Smooth muscle cell (in vitro differentiated cells): Measurements from ENCODE around the gene FGF14. TPM values are rescaled to one million over a fixed set of nuclear protein-coding genes. Genes with fewer than 3 reads are reported as not detected.

Source experiments
- DNase-seq: peaks from one replicate; lab custom pipeline; 2025; ENCODE audit not compliant: unreplicated experiment; lab: John Stamatoyannopoulos, UW
- H2AFZ ChIP-seq: fragments of 200-600 bp; sonication (generic); 2 replicates; pipeline ENCODE4 v1.6.0; 2016; ENCODE audit warnings: antibody characterized with exemption, low read depth, mild to moderate bottlenecking
- H3F3A ChIP-seq: fragments of 200-600 bp; sonication (generic); 2 replicates; pipeline ENCODE4 v1.6.0; 2017; ENCODE audit warnings: antibody characterized with exemption, low read depth
- H3K27ac ChIP-seq: fragments of 200-600 bp; sonication (generic); 2 replicates; pipeline ENCODE4 v1.5.1; 2016; ENCODE audit warnings: low read depth, mild to moderate bottlenecking
- H3K27me3 ChIP-seq: fragments of 200-600 bp; sonication (generic); 2 replicates; pipeline ENCODE4 v1.6.1; 2016; ENCODE audit warnings: low read depth, mild to moderate bottlenecking
- H3K36me3 ChIP-seq: fragments of 200-600 bp; sonication (generic); 2 replicates; pipeline ENCODE4 v1.5.1; 2016; ENCODE audit warnings: low read depth
- H3K4me1 ChIP-seq: fragments of 200-600 bp; sonication (generic); 2 replicates; pipeline ENCODE4 v1.5.1; 2016; ENCODE audit warnings: low read depth
- H3K4me2 ChIP-seq: fragments of 200-600 bp; sonication (generic); 2 replicates; pipeline ENCODE4 v1.6.0; 2016; ENCODE audit warnings: mild to moderate bottlenecking
- H3K4me3 ChIP-seq: fragments of 200-600 bp; sonication (generic); 2 replicates; pipeline ENCODE4 v1.5.1; 2016; ENCODE audit warnings: mild to moderate bottlenecking
- H3K79me2 ChIP-seq: fragments of 200-600 bp; sonication (generic); 2 replicates; pipeline ENCODE4 v1.6.0; 2016; ENCODE audit warnings: low read depth, mild to moderate bottlenecking
- H3K9ac ChIP-seq: fragments of 200-600 bp; sonication (generic); 2 replicates; pipeline ENCODE4 v1.6.0; 2016; ENCODE audit warnings: low read depth
- H3K9me3 ChIP-seq: fragments of 200-600 bp; sonication (generic); replicated peaks from 2 replicates; pipeline ENCODE4 v1.5.1; 2016; ENCODE audit warnings: low read depth
- H4K20me1 ChIP-seq: fragments of 200-600 bp; sonication (generic); 2 replicates; pipeline ENCODE4 v1.6.0; 2016; ENCODE audit warnings: low read depth
- WGBS: methylation state at CpG from one replicate; pipeline ENCODE4 v1.1.7; 2016; ENCODE audit warnings: low lambda C conversion rate; 5-methylcytosine and 5-hydroxymethylcytosine counted together
- polyA plus RNA-seq: library from polyadenylated mRNA; unstranded; fragments of >200 nt; fragmentation: Nextera tagmentation; extraction: Ambion mirVana; gene quantifications from 2 replicates; pipeline ENCODE4 v1.2.1, GENCODE V29; 2016
- total RNA-seq: library from RNA; depleted of rRNA; stranded (reverse); fragments of >200 nt; gene quantifications from 2 replicates; pipeline ENCODE4 v1.2.3, GENCODE V29; 2014
- TF ChIP-seq, protein P1 (sequence below): fragments of 200-600 bp; sonication (generic); IDR thresholded peaks from 2 replicates; pipeline ENCODE4 v1.5.1; 2017; ENCODE audit warnings: borderline replicate concordance, mild to moderate bottlenecking, antibody characterized with exemption; ENCODE audit not compliant: insufficient read depth, poor library complexity, severe bottlenecking

FGF14 gene
- total and polyA plus RNA-seq, 2 experiments from 2014 or later = 0.23 TPM; not detected in 1

DNA sequence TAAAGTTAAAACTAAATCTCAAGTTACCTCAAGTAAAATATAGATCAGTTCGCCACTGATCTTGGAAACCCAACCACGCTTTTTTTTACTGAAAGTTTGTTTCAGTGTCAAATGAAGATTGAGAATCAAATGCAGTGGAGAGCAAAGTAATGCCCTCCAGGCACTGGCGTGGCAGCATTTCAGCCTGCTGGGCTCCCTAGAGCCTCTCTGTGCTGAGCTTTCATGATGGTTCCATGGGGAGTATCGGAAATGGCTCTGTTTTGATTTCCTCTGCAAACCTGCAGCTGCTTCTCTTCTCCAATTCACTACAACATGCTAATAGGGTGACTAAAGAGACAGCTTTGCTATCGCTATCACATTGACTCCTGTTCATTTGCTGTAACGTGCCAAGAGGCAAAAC is 141.6 kb downstream of the FGF14 start:
- H3F3A ChIP-seq = no peaks in the 10 kb centered on the region
- H3K4me1 ChIP-seq = no peaks in the 10 kb centered on the region
- H3K79me2 ChIP-seq = no peaks in the 10 kb centered on the region
- no peak overlapping the region for H3K4me3 ChIP-seq
- H2AFZ ChIP-seq = no peak overlapping the region
- H3K9ac ChIP-seq = no peak overlapping the region
- H3K4me2 ChIP-seq = no peak overlapping the region
- TF ChIP-seq, protein P1, sequence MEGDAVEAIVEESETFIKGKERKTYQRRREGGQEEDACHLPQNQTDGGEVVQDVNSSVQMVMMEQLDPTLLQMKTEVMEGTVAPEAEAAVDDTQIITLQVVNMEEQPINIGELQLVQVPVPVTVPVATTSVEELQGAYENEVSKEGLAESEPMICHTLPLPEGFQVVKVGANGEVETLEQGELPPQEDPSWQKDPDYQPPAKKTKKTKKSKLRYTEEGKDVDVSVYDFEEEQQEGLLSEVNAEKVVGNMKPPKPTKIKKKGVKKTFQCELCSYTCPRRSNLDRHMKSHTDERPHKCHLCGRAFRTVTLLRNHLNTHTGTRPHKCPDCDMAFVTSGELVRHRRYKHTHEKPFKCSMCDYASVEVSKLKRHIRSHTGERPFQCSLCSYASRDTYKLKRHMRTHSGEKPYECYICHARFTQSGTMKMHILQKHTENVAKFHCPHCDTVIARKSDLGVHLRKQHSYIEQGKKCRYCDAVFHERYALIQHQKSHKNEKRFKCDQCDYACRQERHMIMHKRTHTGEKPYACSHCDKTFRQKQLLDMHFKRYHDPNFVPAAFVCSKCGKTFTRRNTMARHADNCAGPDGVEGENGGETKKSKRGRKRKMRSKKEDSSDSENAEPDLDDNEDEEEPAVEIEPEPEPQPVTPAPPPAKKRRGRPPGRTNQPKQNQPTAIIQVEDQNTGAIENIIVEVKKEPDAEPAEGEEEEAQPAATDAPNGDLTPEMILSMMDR = no peak
- H3K27ac ChIP-seq = no peak overlapping the region
- 78% methylated on average over 6 of the region's 6 CpGs for WGBS
- no peak for DNase-seq
- no peaks in the 10 kb centered on the region for H3K36me3 ChIP-seq
- no peaks in the 10 kb centered on the region for H3K9me3 ChIP-seq
- H3K27me3 ChIP-seq = no peaks in the 10 kb centered on the region
- no peaks in the 10 kb centered on the region for H4K20me1 ChIP-seq

DNA sequence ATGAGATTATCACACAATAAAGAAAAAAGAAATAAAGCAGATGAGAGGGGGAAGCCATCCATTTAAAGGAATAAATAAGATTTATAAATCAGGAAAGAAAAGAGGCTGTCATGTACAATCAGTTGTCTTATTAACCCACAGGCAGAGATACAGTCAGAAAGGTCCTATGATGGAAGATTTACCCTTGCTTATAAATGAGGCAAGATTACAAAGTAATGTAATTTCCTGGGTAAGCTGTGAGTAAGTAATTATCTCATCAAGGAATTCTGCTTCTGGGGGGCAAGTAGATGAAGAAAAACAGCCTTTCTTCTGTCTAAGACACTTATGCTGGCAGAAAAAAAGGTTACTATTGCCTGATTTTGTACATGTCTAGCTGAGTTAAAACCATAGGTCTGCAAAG is 146.4 kb downstream of the FGF14 start:
- no peak overlapping the region for H3K27ac ChIP-seq
- no peak for DNase-seq
- no peaks in the 10 kb centered on the region for H3K27me3 ChIP-seq
- TF ChIP-seq, protein P1 = no peak
- no peak overlapping the region for H2AFZ ChIP-seq
- H4K20me1 ChIP-seq = no peaks in the 10 kb centered on the region
- H3K4me1 ChIP-seq = no peaks in the 10 kb centered on the region
- no peak overlapping the region for H3K4me2 ChIP-seq
- H3K4me3 ChIP-seq = no peak overlapping the region
- H3K9ac ChIP-seq = no peak overlapping the region
- H3K9me3 ChIP-seq = no peaks in the 10 kb centered on the region
- H3K79me2 ChIP-seq = no peaks in the 10 kb centered on the region
- no peaks in the 10 kb centered on the region for H3F3A ChIP-seq
- no peaks in the 10 kb centered on the region for H3K36me3 ChIP-seq

DNA sequence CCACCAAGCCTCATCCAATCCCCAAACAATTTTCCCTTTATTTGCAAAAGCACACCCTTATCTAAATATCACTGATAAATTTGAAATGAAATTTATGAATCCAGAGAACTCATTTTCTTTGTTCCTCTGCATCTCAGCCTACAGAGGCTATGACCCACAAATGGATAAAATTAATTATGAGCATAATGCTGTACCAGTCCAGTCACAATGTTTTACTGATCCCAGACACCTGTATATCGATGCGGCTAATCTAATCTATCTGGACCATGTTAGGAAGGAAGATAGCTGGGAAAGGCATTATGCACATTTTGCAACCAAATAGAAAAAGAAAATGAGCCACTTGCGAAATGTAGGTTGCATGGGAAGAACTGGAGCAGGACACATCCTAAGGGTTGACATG is 150.0 kb downstream of the FGF14 start:
- no peak overlapping the region for H3K9ac ChIP-seq
- no peaks in the 10 kb centered on the region for H3K27me3 ChIP-seq
- no peak overlapping the region for H3K27ac ChIP-seq
- no peaks in the 10 kb centered on the region for H3K9me3 ChIP-seq
- H2AFZ ChIP-seq = no peak overlapping the region
- H3K4me1 ChIP-seq = no peaks in the 10 kb centered on the region
- no peak for DNase-seq
- TF ChIP-seq, protein P1 = no peak
- H4K20me1 ChIP-seq = no peaks in the 10 kb centered on the region
- H3K4me2 ChIP-seq = no peak overlapping the region
- WGBS = 73% methylated on average over 3 of the region's 3 CpGs
- H3F3A ChIP-seq = no peaks in the 10 kb centered on the region
- no peak overlapping the region for H3K4me3 ChIP-seq
- H3K36me3 ChIP-seq = no peaks in the 10 kb centered on the region
- H3K79me2 ChIP-seq = no peaks in the 10 kb centered on the region

DNA sequence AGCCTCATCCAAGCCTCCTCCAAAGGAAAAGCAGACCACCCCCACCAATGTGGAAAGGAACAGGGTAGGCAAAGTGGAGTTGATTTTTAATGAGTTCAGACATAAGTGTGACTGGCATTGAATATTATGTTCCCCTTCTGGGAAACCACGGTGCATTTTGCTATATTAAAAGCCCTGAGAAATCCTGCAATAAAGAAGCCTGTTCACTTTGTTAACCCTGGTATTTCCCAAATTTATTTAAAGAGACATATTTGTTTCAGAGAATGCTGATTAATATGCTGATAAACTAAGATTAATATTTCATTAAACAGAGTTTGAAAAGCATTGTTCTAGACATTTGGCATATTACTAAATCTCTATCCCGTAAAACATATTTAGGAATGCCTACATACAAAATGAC is 151.4 kb downstream of the FGF14 start:
- Histone ChIP-seq H3K9ac (no peak overlapping the region), H3F3A (no peaks in the 10 kb centered on the region), H4K20me1 (no peaks in the 10 kb centered on the region), H3K9me3 (no peaks in the 10 kb centered on the region), H3K4me3 (no peak overlapping the region), H3K4me2 (no peak overlapping the region), H3K27me3 (no peaks in the 10 kb centered on the region), H3K27ac (no peak overlapping the region), H2AFZ (no peak overlapping the region), H3K4me1 (no peaks in the 10 kb centered on the region), H3K36me3 (no peaks in the 10 kb centered on the region), H3K79me2 (no peaks in the 10 kb centered on the region)
- WGBS = 94% methylated on average over 2 of the region's 2 CpGs
- no peak for DNase-seq
- TF ChIP-seq, protein P1 = no peak
